HTR-8/SVneo (cell line): ENCODE measurements around the gene TTLL10.
"Not testable (repeated sequence)": the region's sequence is repeated elsewhere in the genome, so short reads cannot be mapped to it uniquely, and the experiment has no call there.

ENCODE experiments used
- DNase-seq: peaks from one replicate; pipeline ENCODE4 v3.0.0; 2011; ENCODE audit warnings: low spot score, mixed read lengths; ENCODE audit not compliant: insufficient read length
- FAIRE-seq: peaks from 2 replicates; lab custom pipeline; 2011; peaks lifted over from hg19 to GRCh38; lab: Jason Lieb, UNC

TTLL10 gene

GRCh38 chr1:1169429-1170214, 4.1 kb upstream of the TTLL10 start:
- DNase-seq (no peak), FAIRE-seq (no peak)

GRCh38 chr1:1170215-1171091, 3.2 kb upstream of the TTLL10 start:
- no peak for FAIRE-seq
- DNase-seq = no peak

- FAIRE-seq (no peak), DNase-seq (no peak)
Measured at GRCh38 chr1:1171161-1171545, 2.5 kb upstream of the TTLL10 start.

- FAIRE-seq = no peak
- DNase-seq = no peak
Measured at GRCh38 chr1:1171546-1172340, 1.9 kb upstream of the TTLL10 start.

- FAIRE-seq (no peak), DNase-seq (no peak)
Measured at GRCh38 chr1:1173061-1173792, 453 bp upstream of the TTLL10 start.

- no peak for FAIRE-seq
- no peak for DNase-seq
Measured at GRCh38 chr1:1175221-1176062, 1.8 kb downstream of the TTLL10 start.

GRCh38 chr1:1176063-1176761, 2.5 kb downstream of the TTLL10 start:
- DNase-seq, FAIRE-seq: not testable (repeated sequence)

GRCh38 chr1:1176931-1177330, 3.3 kb downstream of the TTLL10 start:
- no peak for DNase-seq
- FAIRE-seq = peak; percentile 93

- DNase-seq (no peak), FAIRE-seq (no peak)
Measured at GRCh38 chr1:1177452-1178206, 3.9 kb downstream of the TTLL10 start.

GRCh38 chr1:1178794-1179331, 5.2 kb downstream of the TTLL10 start:
- FAIRE-seq = no peak
- no peak for DNase-seq

- DNase-seq (no peak), FAIRE-seq (no peak)
Measured at GRCh38 chr1:1179346-1179982, 5.8 kb downstream of the TTLL10 start.

- DNase-seq (no peak), FAIRE-seq (no peak)
Measured at GRCh38 chr1:1179983-1180861, 6.5 kb downstream of the TTLL10 start.

- no peak for FAIRE-seq
Measured at GRCh38 chr1:1181129-1181937, 7.7 kb downstream of the TTLL10 start.

GRCh38 chr1:1181938-1182410, 8.3 kb downstream of the TTLL10 start:
- no peak for DNase-seq
- no peak for FAIRE-seq

More at GRCh38 chr1:1181129-1181937, 7.7 kb downstream of the TTLL10 start:
- DNase-seq = no peak
